K562 (cell line): ENCODE measurements around the gene CHODL. TPM values are rescaled to one million over a fixed set of nuclear protein-coding genes. Genes with fewer than 3 reads are reported as not detected.

ENCODE experiments used
- ATAC-seq: fragments of 200-7000 bp; cut with Tn5 transposase; 3 replicates; pipeline ENCODE4 v1.9.1; 2020; ENCODE audit warnings: moderate library complexity
- BruUV-seq: library from RNA; stranded (reverse); fragments of 400-500 nt; replicated peaks from 2 replicates; lab custom pipeline; 2021; lab: Mats Ljungman, UMichigan
- CTCF ChIA-PET: fragments of 300-600 bp; formaldehyde crosslinking; extraction: SDS; loops from one replicate; lab custom pipeline; 2021; ENCODE audit warnings: low intra/inter-chr PET ratio; lab: Yijun Ruan, JAX
- POLR2A ChIA-PET: fragments of 300-600, 350-650 bp; sonication (Branson Sonifier 250); formaldehyde crosslinking; extraction: SDS; loops from one replicate; lab custom pipeline; 2021; ENCODE audit warnings: antibody characterized with exemption, inconsistent platforms; lab: Yijun Ruan, JAX
- DNase-seq, 4 experiments: peaks; one replicate each; pipeline versions ENCODE4 v3.0.0 to v3.0.0-alpha.2; 2011 to 2018; ENCODE audit warnings: low spot score in 3 of 4, mixed read lengths in 3 of 4; ENCODE audit errors: extremely low read depth in 1 of 4
- FAIRE-seq: peaks from 2 replicates; lab custom pipeline; 2011; peaks lifted over from hg19 to GRCh38; lab: Jason Lieb, UNC
- H2AFZ ChIP-seq: 2 replicates; pipeline ENCODE4 v1.6.0; 2011; ENCODE audit warnings: low read depth, low read length, control low read depth, inconsistent platforms
- H3K27ac ChIP-seq: fragments of 200-600 bp; 3 replicates; pipeline ENCODE4 v1.8.0; 2011; ENCODE audit warnings: low read depth, mild to moderate bottlenecking, control low read depth, inconsistent platforms, low read length, moderate library complexity, mixed read lengths; ENCODE audit errors: extremely low read depth
- H3K27me3 ChIP-seq, 2 experiments: fragments of 300-600 bp in 1 of 2; 2 replicates in 1 of 2; 3 replicates in 1 of 2; pipeline versions ENCODE4 v1.6.0 to v1.8.0; 2011; ENCODE audit warnings: inconsistent platforms in 2 of 2, low read length in 2 of 2, mild to moderate bottlenecking in 1 of 2, mixed read lengths in 1 of 2, moderate library complexity in 1 of 2; ENCODE audit not compliant: control insufficient read depth in 2 of 2, insufficient read depth in 2 of 2
- H3K36me3 ChIP-seq: fragments of 300-600 bp; 3 replicates; pipeline ENCODE4 v1.8.0; 2011; ENCODE audit warnings: mild to moderate bottlenecking, low read length, inconsistent platforms; ENCODE audit not compliant: control insufficient read depth, insufficient read depth
- H3K4me1 ChIP-seq, 2 experiments: fragments of 200-600 bp in 1 of 2; replicated peaks in 1 of 2; 2 replicates in 1 of 2; 3 replicates in 1 of 2; pipeline versions ENCODE4 v1.5.1 to v1.8.0; 2011; ENCODE audit warnings: inconsistent platforms in 2 of 2, low read length in 2 of 2, mild to moderate bottlenecking in 1 of 2, mixed read lengths in 1 of 2, moderate library complexity in 1 of 2; ENCODE audit not compliant: control insufficient read depth in 2 of 2, insufficient read depth in 2 of 2
- H3K4me2 ChIP-seq: 2 replicates; pipeline ENCODE4 v1.6.1; 2011; ENCODE audit warnings: low read length, control low read depth, inconsistent platforms, mixed read lengths; ENCODE audit not compliant: insufficient read depth
- H3K4me3 ChIP-seq: fragments of 200-600 bp; sonication (generic), shearing (Covaris generic); 2 replicates; pipeline ENCODE4 v1.5.1; 2016; ENCODE audit warnings: control low read depth, inconsistent platforms
- H3K79me2 ChIP-seq: fragments of 200-600 bp; 3 replicates; pipeline ENCODE4 v1.8.0; 2011; ENCODE audit warnings: low read length, inconsistent platforms; ENCODE audit not compliant: control insufficient read depth, insufficient read depth
- H3K9ac ChIP-seq, 2 experiments: 2 replicates each; pipeline versions ENCODE4 v1.6.0 to v1.6.1; 2011; ENCODE audit warnings: low read depth in 2 of 2, low read length in 2 of 2, control low read depth in 1 of 2, inconsistent platforms in 1 of 2, mild to moderate bottlenecking in 1 of 2, mixed read lengths in 1 of 2; ENCODE audit not compliant: insufficient read depth in 1 of 2
- H3K9me1 ChIP-seq: one replicate; pipeline ENCODE4 v1.6.0; 2011; ENCODE audit warnings: inconsistent platforms, mild to moderate bottlenecking, low read length, moderate library complexity; ENCODE audit not compliant: control insufficient read depth, insufficient read depth
- H3K9me3 ChIP-seq: replicated peaks from 2 replicates; pipeline ENCODE4 v1.5.1; 2011; ENCODE audit warnings: low read depth, low read length, inconsistent platforms; ENCODE audit not compliant: control insufficient read depth, insufficient read depth
- H4K20me1 ChIP-seq: replicated peaks from 2 replicates; pipeline ENCODE4 v1.6.1; 2011; ENCODE audit warnings: low read length, inconsistent platforms, mixed read lengths; ENCODE audit not compliant: control insufficient read depth, insufficient read depth
- MIER1 ChIP-seq: fragments of 450-650 bp; IDR thresholded peaks from 2 replicates; pipeline ENCODE4 v1.6.1; 2016; ENCODE audit warnings: antibody characterized with exemption, mild to moderate bottlenecking, low read depth
- NUFIP1 ChIP-seq: fragments of 450-650 bp; IDR thresholded peaks from 2 replicates; pipeline ENCODE4 v1.6.1; 2018; ENCODE audit not compliant: partially characterized antibody
- PHB2 ChIP-seq: fragments of 450-650 bp; IDR thresholded peaks from 2 replicates; pipeline ENCODE4 v1.6.1; 2017; ENCODE audit warnings: low read depth
- RFX1 ChIP-seq: fragments of 450-650 bp; IDR thresholded peaks from 2 replicates; pipeline ENCODE4 v1.6.1; 2016; ENCODE audit warnings: mild to moderate bottlenecking, moderate library complexity
- SMAD4 ChIP-seq: fragments of 250-450 bp; sonication (Bioruptor Pico); conservative IDR thresholded peaks from 2 replicates; pipeline ENCODE4 v1.8.0; 2021; ENCODE audit warnings: inconsistent platforms, mild to moderate bottlenecking, moderate library complexity
- SP2 ChIP-seq: IDR thresholded peaks from 2 replicates; pipeline ENCODE4 v1.6.1; 2011; ENCODE audit warnings: mild to moderate bottlenecking, low read depth, low read length, moderate library complexity; ENCODE audit not compliant: poor library complexity, severe bottlenecking; ENCODE audit errors: extremely low read depth
- WGBS: fragments of 100-300 bp; shearing (Covaris generic); methylation state at CpG from one replicate; pipeline ENCODE4 v1.1.6; 2016; ENCODE audit warnings: low coverage, mixed read lengths; ENCODE audit not compliant: insufficient coverage; ENCODE audit errors: missing lambda C conversion rate; 5-methylcytosine and 5-hydroxymethylcytosine counted together
- in situ Hi-C: fragments of 300-500 bp; cut with MboI; formaldehyde crosslinking; loops from 4 replicates; pipeline ENCODE4 v1.15.0; 2018; ENCODE audit warnings: inconsistent platforms, mixed read lengths
- intact Hi-C: fragments of 100-400 bp; cut with micrococcal nuclease; formaldehyde crosslinking; loops from 2 replicates; pipeline ENCODE4 v1.14.2; 2022
- polyA plus RNA-seq, 8 experiments: library from polyadenylated mRNA; depleted of rRNA in 4 of 8; stranded (reverse) in 5 of 8; unstranded in 3 of 8; fragments of >200 nt; fragmentation: Nextera tagmentation in 2 of 8; fragmentation: Illumina TruSeq in 1 of 8; extraction: Ambion mirVana in 2 of 8; extraction: Trizol in 1 of 8; gene quantifications; 2 replicates each; pipeline versions ENCODE4 v1.2.1 to v1.2.3, GENCODE V29; 2011 to 2014; ENCODE audit warnings: inconsistent platforms in 1 of 8, missing spikeins in 1 of 8
- total RNA-seq, 7 experiments: library from RNA; depleted of rRNA in 6 of 7; stranded (reverse); fragments of >200 nt in 6 of 7; fragmentation: Illumina TruSeq in 2 of 7; extraction: Trizol in 2 of 7; gene quantifications; 2 replicates each; pipeline versions ENCODE4 v1.2.1 to v1.2.3, GENCODE V29; 2011 to 2021; ENCODE audit warnings: low replicate concordance in 1 of 7
- TF ChIP-seq, protein P1 (sequence below): fragments of 450-650 bp; formaldehyde crosslinking; IDR thresholded peaks from 2 replicates; pipeline ENCODE4 v1.4.0; 2020; ENCODE audit warnings: mild to moderate bottlenecking, moderate library complexity
- TF ChIP-seq, protein P2 (sequence below): fragments of 250-450 bp; sonication (Bioruptor Pico); IDR thresholded peaks from 2 replicates; pipeline ENCODE4 v1.6.1; 2021; ENCODE audit warnings: mild to moderate bottlenecking

CHODL gene
- total and polyA plus RNA-seq, 9 of the 15 experiments (the other 6 are each of a cell fraction or from before 2014, with no cell fraction given): not detected

DNA sequence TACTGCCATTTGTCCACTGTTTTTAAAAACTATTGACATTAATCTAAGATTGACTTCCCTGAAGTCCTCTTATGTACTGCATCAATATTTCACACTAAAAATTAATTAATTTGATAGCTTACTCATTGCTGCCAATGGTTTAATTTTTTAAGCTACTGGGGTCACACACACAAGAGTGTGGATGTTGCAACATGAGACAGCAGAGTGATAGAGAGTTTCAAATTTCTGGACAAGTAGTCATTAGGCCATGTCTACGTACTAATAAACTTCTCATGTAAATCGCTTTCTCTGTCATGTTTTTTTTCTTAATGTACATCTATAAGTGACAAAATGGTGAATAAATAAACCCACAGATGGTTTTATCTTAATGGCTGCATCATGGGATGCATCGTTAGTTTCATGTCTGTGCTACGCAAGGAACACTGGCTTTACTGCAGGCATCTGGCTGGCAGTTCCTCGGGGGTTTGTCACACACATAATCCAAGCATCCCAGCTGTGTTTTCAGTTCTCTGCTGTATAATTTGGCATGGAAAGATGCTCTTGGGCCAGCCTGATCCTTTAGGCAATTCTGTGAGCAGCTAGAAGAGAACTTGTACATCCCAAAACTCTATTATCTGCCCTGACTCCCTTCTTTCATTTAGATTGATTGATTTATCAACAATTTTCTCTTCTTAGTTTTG is 16.4 kb upstream of the CHODL start (continued):
- TF ChIP-seq, protein P1, sequence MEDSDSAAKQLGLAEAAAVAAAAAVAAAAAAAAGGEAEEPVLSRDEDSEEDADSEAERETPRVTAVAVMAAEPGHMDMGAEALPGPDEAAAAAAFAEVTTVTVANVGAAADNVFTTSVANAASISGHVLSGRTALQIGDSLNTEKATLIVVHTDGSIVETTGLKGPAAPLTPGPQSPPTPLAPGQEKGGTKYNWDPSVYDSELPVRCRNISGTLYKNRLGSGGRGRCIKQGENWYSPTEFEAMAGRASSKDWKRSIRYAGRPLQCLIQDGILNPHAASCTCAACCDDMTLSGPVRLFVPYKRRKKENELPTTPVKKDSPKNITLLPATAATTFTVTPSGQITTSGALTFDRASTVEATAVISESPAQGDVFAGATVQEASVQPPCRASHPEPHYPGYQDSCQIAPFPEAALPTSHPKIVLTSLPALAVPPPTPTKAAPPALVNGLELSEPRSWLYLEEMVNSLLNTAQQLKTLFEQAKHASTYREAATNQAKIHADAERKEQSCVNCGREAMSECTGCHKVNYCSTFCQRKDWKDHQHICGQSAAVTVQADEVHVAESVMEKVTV (CRISPR knock-in tag): no peak
- TF ChIP-seq PHB2 (no peak), SMAD4 (CRISPR knock-in tag) (no peak), NUFIP1 (no peak), MIER1 (no peak), SP2 (no peak)

DNA sequence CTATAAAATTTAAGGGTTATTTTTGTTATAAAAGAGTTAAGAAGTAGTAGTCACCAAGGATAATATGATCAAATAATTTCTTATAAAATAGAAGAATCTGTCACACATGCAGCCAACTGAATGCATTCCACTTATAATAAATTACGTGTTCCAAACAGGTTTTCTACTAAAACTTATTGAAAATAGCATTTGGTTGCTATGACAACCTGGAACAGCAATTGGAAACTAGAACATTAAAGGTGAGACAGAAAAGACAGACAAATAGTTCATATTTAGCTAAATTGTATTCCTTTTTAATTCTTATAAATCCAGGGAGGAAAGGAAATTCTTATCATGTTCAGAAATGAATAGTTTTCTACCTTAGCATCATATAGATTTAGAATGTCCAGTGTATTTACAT is 9.1 kb upstream of the CHODL start:
- Histone ChIP-seq H3K79me2 (no peaks in the 10 kb centered on the region), H4K20me1 (no peaks in the 10 kb centered on the region), H3K4me2 (no peak overlapping the region), H3K36me3 (no peaks in the 10 kb centered on the region), H3K4me1 (no peaks in the 10 kb centered on the region), H3K9ac (no peak overlapping the region), H3K4me3 (no peak overlapping the region), H3K27me3 (no peaks in the 10 kb centered on the region), H3K9me1 (no peaks in the 10 kb centered on the region), H2AFZ (no peak overlapping the region), H3K9me3 (no peaks in the 10 kb centered on the region), H3K27ac (no peak overlapping the region)
- 0% methylated on average over 1 of the region's 1 CpG for WGBS
- no TSS peak for BruUV-seq
- ATAC-seq (no peak), FAIRE-seq (no peak), DNase-seq (no peak)
- in situ Hi-C loops: no loop called here
- intact Hi-C loops: no loop called here
- TF ChIP-seq, protein P2, sequence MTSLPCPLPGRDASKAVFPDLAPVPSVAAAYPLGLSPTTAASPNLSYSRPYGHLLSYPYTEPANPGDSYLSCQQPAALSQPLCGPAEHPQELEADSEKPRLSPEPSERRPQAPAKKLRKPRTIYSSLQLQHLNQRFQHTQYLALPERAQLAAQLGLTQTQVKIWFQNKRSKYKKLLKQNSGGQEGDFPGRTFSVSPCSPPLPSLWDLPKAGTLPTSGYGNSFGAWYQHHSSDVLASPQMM: no peak
- peak; percentile 57 for TF ChIP-seq RFX1
- ChIA-PET POLR2A (no interaction called here), CTCF (no interaction called here)
